NCI-H1417 (cell line): ENCODE measurements around the gene ATXN7L1.
"Not testable (repeated sequence)": the region's sequence is repeated elsewhere in the genome, so short reads cannot be mapped to it uniquely, and the experiment has no call there.

Experiments
- DNase-seq, 3 experiments: peaks; one replicate each; lab custom pipeline; 2025; lab: John Stamatoyannopoulos, UW

ATXN7L1 gene

DNA sequence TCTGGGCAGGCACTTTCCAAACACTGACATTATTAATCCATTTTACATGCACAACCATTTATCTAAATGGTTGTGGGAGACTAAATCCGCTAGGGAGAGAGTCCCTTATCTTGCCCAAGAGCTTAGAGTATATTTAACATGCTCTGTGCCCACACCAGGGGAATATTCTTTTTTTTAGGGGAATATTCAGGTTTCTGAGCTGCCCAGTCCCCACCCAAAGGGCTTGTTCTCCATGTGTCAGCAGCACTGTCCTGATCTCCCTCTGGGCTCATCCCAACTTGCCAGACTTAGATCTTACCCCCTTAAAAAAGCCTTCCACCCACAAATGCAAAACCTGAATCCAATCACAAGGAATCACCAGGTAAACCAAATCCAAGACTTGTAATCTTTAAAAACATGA lies 132.1 kb downstream of the ATXN7L1 start:
- no peak for DNase-seq

DNA sequence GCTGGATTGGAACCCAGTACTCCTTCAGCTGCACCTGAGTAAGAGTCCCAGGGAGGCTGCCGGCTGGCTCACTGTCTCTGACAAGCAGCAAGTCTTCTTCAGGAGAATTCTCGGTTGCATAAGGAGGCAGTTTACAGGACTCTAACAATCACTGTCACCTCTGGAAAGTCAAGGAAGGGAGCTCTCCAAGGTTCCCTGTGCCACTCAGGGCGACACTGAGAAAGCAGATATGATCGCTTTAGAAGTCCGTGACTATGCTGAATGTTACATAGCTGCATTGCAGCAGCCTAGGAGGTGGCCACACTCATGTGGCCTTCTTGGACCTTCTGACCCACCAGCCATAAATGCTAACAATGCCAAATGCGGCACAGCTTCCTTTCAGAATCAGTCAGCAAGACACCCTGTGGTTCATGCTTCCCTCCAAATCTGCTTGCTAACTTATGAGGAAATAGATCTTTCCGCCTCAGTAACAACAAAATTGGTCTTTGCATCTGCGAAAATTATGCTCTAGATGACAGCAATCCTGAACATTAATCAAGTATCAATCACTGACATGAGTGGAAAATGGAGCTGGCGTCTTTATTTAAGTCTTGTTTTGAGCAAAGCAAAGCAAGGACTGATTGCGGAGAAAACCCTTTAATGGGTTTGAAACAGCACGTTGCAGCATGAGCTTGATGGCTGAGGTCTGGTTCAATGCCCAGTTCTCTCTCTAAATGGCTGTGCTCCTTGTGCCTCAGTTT lies 132.9 kb downstream of the ATXN7L1 start:
- peak in 1 of 3 experiments; percentile 18 for DNase-seq

DNA sequence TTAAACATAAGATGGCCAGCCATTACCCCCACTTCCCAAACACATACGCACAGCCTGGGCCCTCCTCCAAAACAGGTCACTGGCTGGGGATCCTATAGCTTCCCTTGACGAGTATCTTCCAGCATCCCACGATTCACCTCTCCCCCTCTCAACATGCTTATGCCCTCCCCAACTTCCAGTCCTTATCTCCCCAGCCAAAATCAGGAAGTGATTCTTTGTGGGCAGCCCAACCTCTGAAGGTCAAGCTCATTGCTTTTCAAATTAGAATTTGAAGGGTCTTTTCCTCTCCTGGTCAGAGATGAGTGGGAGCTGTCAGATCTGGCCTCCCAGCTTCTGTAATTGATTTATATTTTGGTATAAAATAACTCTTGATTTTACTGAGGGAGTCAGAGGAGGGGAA lies 133.6 kb downstream of the ATXN7L1 start:
- no peak for DNase-seq

GRCh38 chr7:105741982-105742381 lies 134.4 kb downstream of the ATXN7L1 start:
- DNase-seq: no peak

GRCh38 chr7:105738133-105738532 lies 138.3 kb downstream of the ATXN7L1 start:
- DNase-seq: no peak

DNA sequence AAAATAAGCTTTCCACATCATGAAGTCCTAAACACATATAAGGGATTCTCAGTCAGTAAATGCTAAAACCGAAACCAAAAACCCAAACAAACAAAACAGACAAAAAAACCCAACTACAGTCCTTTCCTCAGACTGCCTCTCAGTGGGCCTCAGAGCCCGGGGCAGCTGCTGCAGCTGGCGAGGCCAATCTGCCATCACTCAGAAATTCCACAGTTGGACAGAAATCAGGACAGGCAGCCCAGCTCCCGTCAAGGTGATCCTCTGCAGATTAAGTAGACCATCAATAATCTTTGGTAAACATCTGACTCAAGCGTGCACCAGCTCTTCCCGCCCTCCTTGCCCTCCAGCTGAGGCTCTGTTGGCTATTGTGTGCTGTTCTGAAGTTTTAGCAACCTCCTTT lies 142.2 kb downstream of the ATXN7L1 start:
- DNase-seq: peak in 2 of 3 experiments; percentile 43 to 75

- no peak for DNase-seq
Measured at GRCh38 chr7:105731042-105731441, 145.4 kb downstream of the ATXN7L1 start.

- DNase-seq: no peak
Measured at GRCh38 chr7:105728028-105728427, 148.4 kb downstream of the ATXN7L1 start.

DNA sequence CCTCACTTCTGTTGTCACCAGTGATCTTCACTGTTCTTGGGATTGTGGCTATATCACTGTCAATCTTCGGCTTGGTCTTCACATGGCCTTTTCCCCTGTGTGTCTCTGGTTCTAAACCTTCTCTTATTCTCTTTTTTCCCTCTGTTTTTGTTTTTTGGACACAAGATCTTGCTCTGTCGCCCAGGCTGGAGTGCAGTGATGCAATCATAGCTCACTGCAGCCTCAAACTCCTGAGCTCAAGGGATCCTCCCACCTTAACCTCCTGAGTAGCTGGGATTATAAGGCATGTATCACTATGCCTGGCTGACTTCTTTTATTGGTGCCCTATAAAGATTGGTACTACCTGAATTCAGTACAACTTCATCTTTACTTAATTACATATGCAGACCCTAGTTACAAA lies 151.7 kb downstream of the ATXN7L1 start:
- DNase-seq: no peak

DNA sequence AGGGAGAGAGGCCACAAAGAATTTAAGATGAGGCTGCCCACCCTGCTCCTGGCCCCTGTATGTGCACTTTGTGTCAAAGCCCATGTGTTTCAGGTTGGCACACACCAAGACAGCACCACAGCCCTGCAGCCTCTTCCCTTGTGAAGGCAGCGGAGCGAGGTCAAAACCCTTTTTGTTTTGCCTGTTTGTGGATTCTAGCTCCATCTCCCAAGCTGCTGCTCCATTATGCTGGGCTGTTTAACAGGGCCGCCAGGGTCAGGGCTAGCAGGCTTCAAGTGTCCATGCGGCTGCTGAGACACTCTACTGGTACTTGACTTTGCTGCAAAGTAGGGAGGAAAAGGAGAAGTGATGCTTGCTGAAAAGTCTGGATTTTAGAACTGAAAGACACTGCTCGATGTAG lies 152.8 kb downstream of the ATXN7L1 start:
- DNase-seq: peak; percentile 21 to 84 (median 65)

GRCh38 chr7:105721571-105722104 lies 154.8 kb downstream of the ATXN7L1 start:
- no peak for DNase-seq

GRCh38 chr7:105719919-105720318 lies 156.5 kb downstream of the ATXN7L1 start:
- no peak for DNase-seq

- DNase-seq: peak in 2 of 3 experiments; percentile 9 to 10
Measured at GRCh38 chr7:105719395-105719794, 157.0 kb downstream of the ATXN7L1 start.

GRCh38 chr7:105718511-105718925 lies 157.9 kb downstream of the ATXN7L1 start:
- DNase-seq: no peak

GRCh38 chr7:105715528-105715927 lies 160.9 kb downstream of the ATXN7L1 start:
- DNase-seq: no peak

DNA sequence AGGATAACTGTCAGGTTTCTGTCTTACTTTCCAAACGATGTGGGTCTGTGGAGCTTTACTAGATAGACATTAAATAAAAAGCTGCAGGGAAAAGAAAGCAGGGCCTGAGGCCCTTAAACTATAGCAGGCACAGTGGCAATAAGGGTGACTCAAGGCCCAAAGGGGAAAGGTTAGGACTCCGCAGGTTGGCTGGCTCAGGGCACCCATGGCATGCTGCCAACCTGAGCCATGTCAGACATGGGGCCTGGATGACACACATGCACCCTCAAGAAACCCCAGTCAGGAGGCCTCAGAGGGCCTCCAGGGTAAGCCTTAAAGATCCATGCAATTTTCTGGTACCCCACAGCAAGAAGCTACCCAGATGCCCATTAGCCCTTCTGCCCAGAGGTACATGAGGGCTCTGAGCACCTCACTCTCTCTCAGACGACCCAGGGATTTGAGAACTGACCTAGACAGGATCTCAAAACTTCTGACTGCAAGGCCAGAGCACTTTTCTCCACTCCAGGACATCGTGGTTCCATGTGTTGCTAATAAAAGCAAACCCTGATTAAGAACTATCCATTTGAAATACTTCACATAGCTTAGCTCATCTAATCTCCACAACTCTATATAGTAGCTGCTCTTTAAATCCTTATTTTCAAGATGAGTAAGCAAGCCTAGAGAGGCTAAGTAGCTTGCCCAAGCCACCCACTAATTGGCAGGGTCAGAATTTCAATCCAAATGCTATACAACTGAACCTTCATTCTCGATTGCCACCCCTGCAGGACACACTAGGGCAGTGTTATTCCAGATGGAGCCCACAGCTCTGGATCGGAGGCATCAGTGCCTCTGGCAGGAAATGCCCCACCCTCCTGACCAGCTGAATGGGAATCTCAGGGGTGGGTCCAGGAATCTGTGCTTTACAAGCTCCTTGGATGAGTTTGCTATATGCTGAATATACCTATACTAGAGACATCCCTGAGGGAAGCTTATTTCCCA lies 162.6 kb downstream of the ATXN7L1 start:
- DNase-seq: no peak

DNA sequence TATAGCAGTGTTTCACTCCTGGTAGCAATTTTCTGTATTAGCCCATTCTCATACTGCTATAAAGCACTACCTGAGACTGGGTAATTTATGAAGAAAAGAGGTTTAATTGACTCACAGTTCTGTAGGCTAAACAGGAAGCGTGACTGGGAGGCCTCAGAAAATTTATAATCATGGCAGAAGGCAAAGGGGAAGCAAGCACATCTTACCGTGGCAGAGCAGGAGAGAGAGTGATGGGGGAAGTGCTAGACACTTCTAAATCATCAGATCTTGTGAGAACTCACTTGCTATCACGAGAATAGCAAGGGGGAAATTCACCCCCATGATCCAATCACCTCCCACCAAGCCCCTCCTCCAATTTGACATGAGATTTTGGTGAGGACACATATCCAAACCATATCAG lies 163.5 kb downstream of the ATXN7L1 start:
- no peak for DNase-seq

DNA sequence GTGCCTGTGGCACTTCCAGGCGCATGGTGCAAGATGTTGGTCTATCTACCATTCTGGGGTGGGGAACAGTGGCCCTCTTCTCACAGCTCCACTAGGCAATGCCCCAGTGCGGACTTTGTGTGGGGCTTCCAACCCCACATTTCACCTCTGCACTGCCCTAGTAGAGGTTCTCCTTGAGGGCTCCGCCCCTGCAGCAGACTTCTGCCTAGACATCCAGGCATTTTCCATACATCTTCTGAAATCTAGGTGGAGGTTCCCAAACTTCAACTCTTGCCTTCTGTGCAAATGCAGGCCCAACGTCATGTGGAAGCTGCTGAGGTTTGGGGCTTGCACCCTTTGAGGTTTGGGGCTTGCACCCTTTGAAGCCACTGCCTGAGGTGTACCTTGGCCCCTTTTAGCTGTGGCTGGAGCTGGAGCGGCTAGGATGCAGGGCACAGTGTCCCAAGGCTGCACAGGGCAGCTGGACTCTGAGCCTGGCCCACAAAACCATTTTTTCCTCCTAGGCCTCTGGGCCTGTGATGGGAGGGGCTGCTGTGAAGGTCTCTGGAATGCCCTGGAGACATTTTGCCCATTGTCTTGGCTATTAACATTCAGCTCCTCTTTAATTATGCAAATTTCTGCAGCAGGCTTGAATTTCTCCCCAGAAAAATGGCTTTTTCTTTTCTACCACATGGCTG lies 164.5 kb downstream of the ATXN7L1 start:
- DNase-seq: no peak

- DNase-seq: not testable (repeated sequence)
Measured at GRCh38 chr7:105710720-105711119, 165.7 kb downstream of the ATXN7L1 start.

DNA sequence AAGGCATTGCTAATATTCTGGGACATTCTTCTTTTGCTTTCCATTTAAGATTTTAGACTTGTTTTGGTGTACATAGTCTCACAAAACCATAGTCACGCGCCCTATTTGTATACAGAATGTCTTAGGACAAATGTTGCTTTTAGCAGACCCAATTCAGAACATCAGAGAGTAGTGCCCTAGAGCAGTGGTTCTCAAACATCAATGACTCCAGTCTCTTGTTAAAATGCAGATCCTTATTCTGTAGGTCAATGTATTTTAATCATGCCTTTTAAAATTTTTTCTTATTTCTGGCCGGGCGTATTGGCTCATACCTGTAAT lies 167.7 kb downstream of the ATXN7L1 start:
- no peak for DNase-seq

DNA sequence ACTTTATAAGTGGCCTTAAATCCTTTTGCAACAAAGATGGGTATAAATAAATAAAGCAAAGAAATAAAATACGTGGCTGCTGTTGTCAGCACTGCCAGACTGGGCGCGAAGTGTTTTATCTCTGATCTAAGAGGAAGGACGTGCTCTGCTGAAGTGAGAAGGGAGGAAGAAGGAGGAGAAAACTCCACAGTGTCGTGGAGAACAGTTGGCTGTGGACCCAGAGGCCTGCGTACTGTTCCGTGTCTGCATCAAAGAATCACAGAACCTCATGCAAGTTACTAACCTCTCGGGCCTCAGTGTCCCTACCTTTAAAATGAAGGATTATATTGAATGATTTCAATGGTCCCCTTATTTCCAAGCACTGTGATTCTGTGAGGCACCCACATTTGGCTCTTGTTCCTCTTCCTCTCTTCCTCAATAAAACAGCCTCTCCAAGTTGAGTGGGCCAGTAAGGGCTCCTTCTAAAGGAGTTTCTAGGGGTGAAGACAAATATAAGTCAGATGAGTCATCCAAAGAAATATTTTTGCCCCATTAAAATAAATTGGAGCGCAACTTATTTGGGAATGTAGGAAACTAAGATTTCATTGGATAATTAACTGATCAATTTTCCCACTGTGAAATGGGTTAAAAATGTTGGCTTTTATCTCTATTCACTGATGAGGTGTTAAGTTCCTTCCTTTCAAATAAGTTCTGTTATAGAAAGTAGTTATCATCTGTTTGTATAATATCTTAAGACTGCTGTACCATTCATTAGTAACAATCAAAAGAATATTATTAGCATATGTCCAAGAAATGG lies 168.2 kb downstream of the ATXN7L1 start:
- DNase-seq: no peak
